GM12892 (cell line): ENCODE measurements around the gene ZDHHC12.

ENCODE experiments used
- POLR2A ChIP-seq: IDR thresholded peaks from 2 replicates; pipeline ENCODE4 v1.6.1; 2011; ENCODE audit warnings: low read depth, low read length, control low read depth
- POLR2AphosphoS5 ChIP-seq: IDR thresholded peaks from 2 replicates; pipeline ENCODE4 v1.6.1; 2011; ENCODE audit warnings: low read depth, low read length, control low read depth
- TAF1 ChIP-seq: IDR thresholded peaks from 2 replicates; pipeline ENCODE4 v1.6.1; 2011; ENCODE audit warnings: low read depth, mild to moderate bottlenecking, control low read depth, low read length, borderline replicate concordance

DNA sequence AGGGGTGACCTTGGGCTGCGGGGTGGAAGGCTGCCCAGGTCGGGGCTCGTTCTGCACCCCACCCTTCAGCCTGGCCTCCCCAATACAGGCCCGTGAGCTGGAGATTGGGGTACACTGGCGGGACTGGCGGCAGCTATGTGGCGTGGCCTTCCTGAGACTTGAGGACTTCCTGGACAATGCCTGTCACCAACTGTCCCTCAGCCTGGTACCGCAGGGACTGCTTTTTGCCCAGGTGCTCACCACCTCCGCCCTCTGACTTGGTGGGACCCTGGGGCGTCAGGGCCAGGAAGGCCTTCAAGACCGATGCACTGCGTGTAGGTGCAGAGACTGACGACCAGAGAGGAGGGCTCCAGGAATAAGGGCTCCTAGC lies 10.5 kb downstream of the ZDHHC12 start:
- no peak for TF ChIP-seq POLR2A
- TF ChIP-seq POLR2AphosphoS5 = no peak
- TF ChIP-seq TAF1 = no peak
